Colonic mucosa (tissue), 4 donors: ENCODE results near the gene OVOL2. TPM values are rescaled to one million over a fixed set of nuclear protein-coding genes. Genes with fewer than 3 reads are reported as not detected.
"Not testable (repeated sequence)": the region's sequence is repeated elsewhere in the genome, so short reads cannot be mapped to it uniquely, and the experiment has no call there.

Experiments
- DNase-seq: peaks from one replicate; pipeline ENCODE4 v3.0.0-alpha.2; 2020
- H3K27ac ChIP-seq: fragments of 200-600 bp; one replicate; pipeline ENCODE4 v1.8.0; 2021
- H3K27me3 ChIP-seq: fragments of 200-600 bp; one replicate; pipeline ENCODE4 v1.8.0; 2021
- H3K36me3 ChIP-seq: fragments of 200-600 bp; one replicate; pipeline ENCODE4 v1.8.0; 2021
- H3K4me1 ChIP-seq: fragments of 200-600 bp; one replicate; pipeline ENCODE4 v1.8.0; 2021; ENCODE audit warnings: mild to moderate bottlenecking
- H3K4me3 ChIP-seq: fragments of 200-600 bp; one replicate; pipeline ENCODE4 v1.8.0; 2021
- H3K9ac ChIP-seq, 2 donors: one replicate each; pipeline ENCODE4 v1.7.0; 2013; ENCODE audit warnings: control low read depth in 2 of 2, low read depth in 2 of 2, low read length in 2 of 2
- H3K9me3 ChIP-seq: fragments of 200-600 bp; one replicate; pipeline ENCODE4 v1.8.0; 2021
- intact Hi-C: fragments of 100-400 bp; cut with DNase I; formaldehyde crosslinking; loops from one replicate; pipeline ENCODE4 v1.14.1; 2022
- total RNA-seq, 2 donors: library from RNA; stranded (reverse); fragmentation: NEBNext Ultra II Directional in 1 of 2; extraction: Animal tissue kit (Norgen Biotek cat#: 25700) in 1 of 2; gene quantifications; one replicate each; pipeline ENCODE4 v1.2.1, GENCODE V29; 2021
- TF ChIP-seq, protein P1 (sequence below): fragments of 200-600 bp; IDR thresholded peaks from one replicate; pipeline ENCODE4 v1.8.0; 2022; ENCODE audit warnings: antibody characterized with exemption, mild to moderate bottlenecking
- donor health status: healthy.
- donor health status: DM: no; HTN: no; CAD: no.
- donor health status: DM: no; HTN: no; CAD: no.

Gene OVOL2
- total RNA-seq, 2 donors from 2014 or later: 13.5 to 22.8 TPM

GRCh38 chr20:18092890-18093289 lies 35.2 kb upstream of the OVOL2 start:
- Histone ChIP-seq H3K9me3 (no peaks in the 10 kb centered on the region), H3K4me3 (no peak overlapping the region), H3K4me1 (no peaks in the 10 kb centered on the region), H3K36me3 (no peaks in the 10 kb centered on the region), H3K9ac (no peak overlapping the region), H3K27ac (no peak overlapping the region), H3K27me3 (no peaks in the 10 kb centered on the region)
- no peak for DNase-seq
- intact Hi-C loops: no loop called here
- TF ChIP-seq, protein P1, sequence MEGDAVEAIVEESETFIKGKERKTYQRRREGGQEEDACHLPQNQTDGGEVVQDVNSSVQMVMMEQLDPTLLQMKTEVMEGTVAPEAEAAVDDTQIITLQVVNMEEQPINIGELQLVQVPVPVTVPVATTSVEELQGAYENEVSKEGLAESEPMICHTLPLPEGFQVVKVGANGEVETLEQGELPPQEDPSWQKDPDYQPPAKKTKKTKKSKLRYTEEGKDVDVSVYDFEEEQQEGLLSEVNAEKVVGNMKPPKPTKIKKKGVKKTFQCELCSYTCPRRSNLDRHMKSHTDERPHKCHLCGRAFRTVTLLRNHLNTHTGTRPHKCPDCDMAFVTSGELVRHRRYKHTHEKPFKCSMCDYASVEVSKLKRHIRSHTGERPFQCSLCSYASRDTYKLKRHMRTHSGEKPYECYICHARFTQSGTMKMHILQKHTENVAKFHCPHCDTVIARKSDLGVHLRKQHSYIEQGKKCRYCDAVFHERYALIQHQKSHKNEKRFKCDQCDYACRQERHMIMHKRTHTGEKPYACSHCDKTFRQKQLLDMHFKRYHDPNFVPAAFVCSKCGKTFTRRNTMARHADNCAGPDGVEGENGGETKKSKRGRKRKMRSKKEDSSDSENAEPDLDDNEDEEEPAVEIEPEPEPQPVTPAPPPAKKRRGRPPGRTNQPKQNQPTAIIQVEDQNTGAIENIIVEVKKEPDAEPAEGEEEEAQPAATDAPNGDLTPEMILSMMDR: no peak

DNA sequence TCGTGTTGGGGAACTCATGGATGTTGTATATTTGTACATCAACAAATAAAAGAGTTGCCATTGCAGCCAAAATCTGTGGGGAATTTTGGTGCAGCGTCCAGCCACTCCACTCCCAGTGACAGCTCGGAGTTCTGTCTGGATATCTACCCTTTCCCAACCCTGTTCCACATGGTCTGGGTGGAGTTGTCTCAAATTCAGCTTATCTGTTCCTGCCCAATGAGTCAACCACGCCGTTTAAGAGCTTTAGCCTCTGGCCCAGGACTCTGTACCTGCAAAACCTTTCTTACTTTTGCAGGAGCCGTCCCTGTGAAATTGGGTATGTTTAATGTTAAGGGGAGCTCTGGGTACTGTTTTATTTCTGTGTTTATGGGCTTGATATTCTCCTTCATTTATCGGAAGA lies 33.9 kb upstream of the OVOL2 start:
- H3K4me1 ChIP-seq: no peaks in the 10 kb centered on the region
- H3K9ac ChIP-seq: no peak overlapping the region
- DNase-seq: peak; percentile 53
- no peak overlapping the region for H3K4me3 ChIP-seq
- no peaks in the 10 kb centered on the region for H3K9me3 ChIP-seq
- no peak overlapping the region for H3K27ac ChIP-seq
- no peaks in the 10 kb centered on the region for H3K36me3 ChIP-seq
- no peaks in the 10 kb centered on the region for H3K27me3 ChIP-seq
- intact Hi-C loops: no loop called here
- TF ChIP-seq, protein P1: no peak

- H3K9ac ChIP-seq: no peak overlapping the region
- no peaks in the 10 kb centered on the region for H3K27me3 ChIP-seq
- intact Hi-C loops: no loop called here
- no peaks in the 10 kb centered on the region for H3K4me1 ChIP-seq
- TF ChIP-seq, protein P1: no peak
- no peak overlapping the region for H3K27ac ChIP-seq
- no peaks in the 10 kb centered on the region for H3K9me3 ChIP-seq
- no peak overlapping the region for H3K4me3 ChIP-seq
- DNase-seq: no peak
- H3K36me3 ChIP-seq: no peaks in the 10 kb centered on the region
These were observed 32.8 kb upstream of the OVOL2 start for GRCh38 chr20:18090477-18090876.

DNA sequence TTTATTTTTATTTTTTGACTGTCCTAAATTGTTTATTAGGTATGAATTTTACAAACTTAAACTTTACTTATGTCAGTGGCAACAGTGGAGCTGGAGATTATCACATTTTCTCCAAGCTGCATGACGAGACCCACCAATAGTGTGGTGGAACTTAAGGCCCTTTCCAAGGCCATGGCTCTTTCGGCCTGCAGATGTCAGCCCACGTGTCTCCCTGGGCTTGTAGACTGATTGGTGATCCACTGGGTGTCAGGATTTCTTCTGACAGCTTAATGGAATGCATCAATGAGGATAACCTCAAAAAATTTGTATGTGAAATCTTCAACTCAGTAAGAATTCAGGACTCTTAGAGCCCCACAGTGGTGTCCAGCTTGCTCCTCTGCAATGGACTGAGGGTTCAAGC lies 32.3 kb upstream of the OVOL2 start:
- DNase-seq: no peak
- no peak overlapping the region for H3K27ac ChIP-seq
- H3K4me1 ChIP-seq: no peaks in the 10 kb centered on the region
- no peak overlapping the region for H3K9ac ChIP-seq
- H3K27me3 ChIP-seq: no peaks in the 10 kb centered on the region
- H3K9me3 ChIP-seq: no peaks in the 10 kb centered on the region
- intact Hi-C loops: no loop called here
- TF ChIP-seq, protein P1: no peak
- H3K4me3 ChIP-seq: no peak overlapping the region
- no peaks in the 10 kb centered on the region for H3K36me3 ChIP-seq

GRCh38 chr20:18088841-18089240 lies 31.1 kb upstream of the OVOL2 start:
- H3K4me3 ChIP-seq, H3K36me3 ChIP-seq, H3K9me3 ChIP-seq, H3K27ac ChIP-seq, H3K9ac ChIP-seq, intact Hi-C loops, H3K4me1 ChIP-seq, DNase-seq, H3K27me3 ChIP-seq: not testable (repeated sequence)

DNA sequence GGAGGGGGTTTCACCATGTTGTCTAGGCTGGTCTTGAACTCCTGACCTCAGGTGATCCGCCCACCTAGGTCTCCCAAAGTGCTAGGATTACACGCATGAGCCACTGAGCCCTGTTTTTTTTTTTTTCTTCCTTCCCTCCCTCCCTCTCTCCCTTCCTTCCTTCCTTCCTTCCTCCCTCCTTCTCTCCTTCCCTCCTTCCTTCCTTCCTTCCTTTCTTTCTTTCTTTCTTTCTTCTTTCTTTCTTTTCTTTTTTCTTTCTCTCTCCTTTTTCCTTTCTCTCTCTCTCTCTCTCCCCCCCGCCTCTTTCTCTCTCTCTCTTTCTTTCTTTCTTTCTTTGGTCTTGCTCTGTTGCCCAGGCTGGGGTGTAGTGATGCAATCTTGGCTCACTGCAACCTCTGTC lies 30.6 kb upstream of the OVOL2 start:
- H3K27me3 ChIP-seq, H3K9ac ChIP-seq, H3K4me1 ChIP-seq, H3K36me3 ChIP-seq, intact Hi-C loops, H3K4me3 ChIP-seq, H3K27ac ChIP-seq, DNase-seq, H3K9me3 ChIP-seq: not testable (repeated sequence)

DNA sequence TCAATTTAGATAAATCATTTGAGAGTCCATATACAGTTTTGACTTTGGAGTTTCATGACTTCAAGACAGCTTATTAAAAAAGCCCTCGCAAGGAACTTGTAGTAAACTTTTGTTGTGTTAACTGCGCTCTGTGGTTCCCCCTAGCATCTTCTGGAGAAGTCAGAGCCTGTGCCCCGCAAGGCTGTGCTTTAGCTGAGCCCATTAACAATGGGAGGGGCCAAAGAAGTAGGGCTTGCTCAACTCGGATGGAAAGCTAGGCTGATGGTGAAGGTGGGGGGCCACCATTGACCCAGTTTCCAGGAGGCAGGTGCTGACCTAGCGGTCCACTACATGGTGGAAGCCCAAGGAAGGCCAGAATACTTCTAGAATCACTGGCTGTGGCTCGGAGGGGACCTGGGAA lies 29.3 kb upstream of the OVOL2 start:
- Histone ChIP-seq H3K9me3 (no peaks in the 10 kb centered on the region), H3K36me3 (no peaks in the 10 kb centered on the region), H3K4me1 (no peaks in the 10 kb centered on the region), H3K4me3 (no peak overlapping the region), H3K9ac (no peak overlapping the region), H3K27me3 (no peaks in the 10 kb centered on the region), H3K27ac (no peak overlapping the region)
- intact Hi-C loops: no loop called here
- no peak for DNase-seq
- TF ChIP-seq, protein P1: no peak

DNA sequence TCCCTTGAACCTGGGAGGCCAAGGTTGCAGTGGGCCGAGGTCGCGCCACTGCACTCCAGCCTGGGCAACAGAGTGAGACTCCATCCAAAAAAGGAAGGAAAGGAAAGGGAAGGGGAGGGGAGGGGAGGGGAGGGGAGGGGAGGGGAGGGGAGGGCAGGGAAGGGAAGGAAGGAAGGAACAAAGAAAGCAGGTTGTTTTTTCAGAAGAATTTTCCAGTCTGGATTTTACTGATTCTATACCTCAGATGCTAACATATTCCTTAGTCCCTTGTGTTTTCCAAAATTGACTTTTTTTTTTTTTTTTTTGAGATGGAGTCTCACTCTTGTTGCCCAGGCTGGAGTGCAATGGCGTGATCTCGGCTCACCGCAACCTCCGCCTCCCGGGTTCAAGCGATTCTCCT lies 23.1 kb upstream of the OVOL2 start:
- intact Hi-C loops, H3K27ac ChIP-seq, H3K4me1 ChIP-seq, H3K27me3 ChIP-seq, H3K9ac ChIP-seq, H3K4me3 ChIP-seq, DNase-seq, H3K36me3 ChIP-seq, H3K9me3 ChIP-seq: not testable (repeated sequence)
